K562 (cell line): ENCODE results near the gene CLEC12A. TPM values are rescaled to one million over a fixed set of nuclear protein-coding genes. Genes with fewer than 3 reads are reported as not detected.

Experiments
- ATAC-seq: fragments of 200-7000 bp; cut with Tn5 transposase; 3 replicates; pipeline ENCODE4 v1.9.1; 2020; ENCODE audit warnings: moderate library complexity
- BruUV-seq: library from RNA; stranded (reverse); fragments of 400-500 nt; replicated peaks from 2 replicates; lab custom pipeline; 2021; lab: Mats Ljungman, UMichigan
- CTCF ChIA-PET: fragments of 300-600 bp; formaldehyde crosslinking; extraction: SDS; loops from one replicate; lab custom pipeline; 2021; ENCODE audit warnings: low intra/inter-chr PET ratio; lab: Yijun Ruan, JAX
- POLR2A ChIA-PET: fragments of 300-600, 350-650 bp; sonication (Branson Sonifier 250); formaldehyde crosslinking; extraction: SDS; loops from one replicate; lab custom pipeline; 2021; ENCODE audit warnings: antibody characterized with exemption, inconsistent platforms; lab: Yijun Ruan, JAX
- DNase-seq, 4 experiments: peaks; one replicate each; pipeline versions ENCODE4 v3.0.0 to v3.0.0-alpha.2; 2011 to 2018; ENCODE audit warnings: low spot score in 3 of 4, mixed read lengths in 3 of 4; ENCODE audit errors: extremely low read depth in 1 of 4
- FAIRE-seq: peaks from 2 replicates; lab custom pipeline; 2011; peaks lifted over from hg19 to GRCh38; lab: Jason Lieb, UNC
- H2AFZ ChIP-seq: 2 replicates; pipeline ENCODE4 v1.6.0; 2011; ENCODE audit warnings: low read depth, low read length, control low read depth, inconsistent platforms
- H3K27ac ChIP-seq: fragments of 200-600 bp; 3 replicates; pipeline ENCODE4 v1.8.0; 2011; ENCODE audit warnings: low read depth, mild to moderate bottlenecking, control low read depth, inconsistent platforms, low read length, moderate library complexity, mixed read lengths; ENCODE audit errors: extremely low read depth
- H3K27me3 ChIP-seq, 2 experiments: fragments of 300-600 bp in 1 of 2; 2 replicates in 1 of 2; 3 replicates in 1 of 2; pipeline versions ENCODE4 v1.6.0 to v1.8.0; 2011; ENCODE audit warnings: inconsistent platforms in 2 of 2, low read length in 2 of 2, mild to moderate bottlenecking in 1 of 2, mixed read lengths in 1 of 2, moderate library complexity in 1 of 2; ENCODE audit not compliant: control insufficient read depth in 2 of 2, insufficient read depth in 2 of 2
- H3K36me3 ChIP-seq: fragments of 300-600 bp; 3 replicates; pipeline ENCODE4 v1.8.0; 2011; ENCODE audit warnings: mild to moderate bottlenecking, low read length, inconsistent platforms; ENCODE audit not compliant: control insufficient read depth, insufficient read depth
- H3K4me1 ChIP-seq, 2 experiments: fragments of 200-600 bp in 1 of 2; replicated peaks in 1 of 2; 2 replicates in 1 of 2; 3 replicates in 1 of 2; pipeline versions ENCODE4 v1.5.1 to v1.8.0; 2011; ENCODE audit warnings: inconsistent platforms in 2 of 2, low read length in 2 of 2, mild to moderate bottlenecking in 1 of 2, mixed read lengths in 1 of 2, moderate library complexity in 1 of 2; ENCODE audit not compliant: control insufficient read depth in 2 of 2, insufficient read depth in 2 of 2
- H3K4me2 ChIP-seq: 2 replicates; pipeline ENCODE4 v1.6.1; 2011; ENCODE audit warnings: low read length, control low read depth, inconsistent platforms, mixed read lengths; ENCODE audit not compliant: insufficient read depth
- H3K4me3 ChIP-seq: fragments of 200-600 bp; sonication (generic), shearing (Covaris generic); 2 replicates; pipeline ENCODE4 v1.5.1; 2016; ENCODE audit warnings: control low read depth, inconsistent platforms
- H3K79me2 ChIP-seq: fragments of 200-600 bp; 3 replicates; pipeline ENCODE4 v1.8.0; 2011; ENCODE audit warnings: low read length, inconsistent platforms; ENCODE audit not compliant: control insufficient read depth, insufficient read depth
- H3K9ac ChIP-seq, 2 experiments: 2 replicates each; pipeline versions ENCODE4 v1.6.0 to v1.6.1; 2011; ENCODE audit warnings: low read depth in 2 of 2, low read length in 2 of 2, control low read depth in 1 of 2, inconsistent platforms in 1 of 2, mild to moderate bottlenecking in 1 of 2, mixed read lengths in 1 of 2; ENCODE audit not compliant: insufficient read depth in 1 of 2
- H3K9me1 ChIP-seq: one replicate; pipeline ENCODE4 v1.6.0; 2011; ENCODE audit warnings: inconsistent platforms, mild to moderate bottlenecking, low read length, moderate library complexity; ENCODE audit not compliant: control insufficient read depth, insufficient read depth
- H3K9me3 ChIP-seq: replicated peaks from 2 replicates; pipeline ENCODE4 v1.5.1; 2011; ENCODE audit warnings: low read depth, low read length, inconsistent platforms; ENCODE audit not compliant: control insufficient read depth, insufficient read depth
- H4K20me1 ChIP-seq: replicated peaks from 2 replicates; pipeline ENCODE4 v1.6.1; 2011; ENCODE audit warnings: low read length, inconsistent platforms, mixed read lengths; ENCODE audit not compliant: control insufficient read depth, insufficient read depth
- DACH1 ChIP-seq: fragments of 450-650 bp; IDR thresholded peaks from 2 replicates; pipeline ENCODE4 v1.6.1; 2018; ENCODE audit not compliant: partially characterized antibody
- SMAD3 ChIP-seq: fragments of 450-650 bp; formaldehyde crosslinking; conservative IDR thresholded peaks from 2 replicates; pipeline ENCODE4 v1.4.0; 2020; ENCODE audit warnings: mild to moderate bottlenecking
- ZBTB11 ChIP-seq, 3 experiments: fragments of 200-800 bp in 1 of 3; fragments of 250-450 bp in 1 of 3; fragments of 450-650 bp in 1 of 3; sonication (Bioruptor Pico) in 1 of 3; sonication (Bioruptor generic) in 1 of 3; formaldehyde crosslinking in 1 of 3; IDR thresholded peaks; 2 replicates each; pipeline versions ENCODE4 v1.6.1 to v1.8.0; 2016 to 2022; ENCODE audit warnings: mild to moderate bottlenecking in 2 of 3, missing genetic modification characterization in 2 of 3, missing compliant biosample characterization in 1 of 3, moderate library complexity in 1 of 3
- ZNF316 ChIP-seq: fragments of 450-650 bp; IDR thresholded peaks from 2 replicates; pipeline ENCODE4 v1.6.1; 2016
- ZNF696 ChIP-seq: fragments of 250-450 bp; sonication (Bioruptor Pico); conservative IDR thresholded peaks from 2 replicates; pipeline ENCODE4 v1.4.0; 2020; ENCODE audit warnings: mild to moderate bottlenecking, moderate library complexity
- WGBS: fragments of 100-300 bp; shearing (Covaris generic); methylation state at CpG from one replicate; pipeline ENCODE4 v1.1.6; 2016; ENCODE audit warnings: low coverage, mixed read lengths; ENCODE audit not compliant: insufficient coverage; ENCODE audit errors: missing lambda C conversion rate; 5-methylcytosine and 5-hydroxymethylcytosine counted together
- in situ Hi-C: fragments of 300-500 bp; cut with MboI; formaldehyde crosslinking; loops from 4 replicates; pipeline ENCODE4 v1.15.0; 2018; ENCODE audit warnings: inconsistent platforms, mixed read lengths
- intact Hi-C: fragments of 100-400 bp; cut with micrococcal nuclease; formaldehyde crosslinking; loops from 2 replicates; pipeline ENCODE4 v1.14.2; 2022
- polyA plus RNA-seq, 8 experiments: library from polyadenylated mRNA; depleted of rRNA in 4 of 8; stranded (reverse) in 5 of 8; unstranded in 3 of 8; fragments of >200 nt; fragmentation: Nextera tagmentation in 2 of 8; fragmentation: Illumina TruSeq in 1 of 8; extraction: Ambion mirVana in 2 of 8; extraction: Trizol in 1 of 8; gene quantifications; 2 replicates each; pipeline versions ENCODE4 v1.2.1 to v1.2.3, GENCODE V29; 2011 to 2014; ENCODE audit warnings: inconsistent platforms in 1 of 8, missing spikeins in 1 of 8
- total RNA-seq, 7 experiments: library from RNA; depleted of rRNA in 6 of 7; stranded (reverse); fragments of >200 nt in 6 of 7; fragmentation: Illumina TruSeq in 2 of 7; extraction: Trizol in 2 of 7; gene quantifications; 2 replicates each; pipeline versions ENCODE4 v1.2.1 to v1.2.3, GENCODE V29; 2011 to 2021; ENCODE audit warnings: low replicate concordance in 1 of 7
- TF ChIP-seq, protein P1 (sequence below): IDR thresholded peaks from 2 replicates; pipeline ENCODE4 v1.6.1; 2014; ENCODE audit warnings: antibody characterized with exemption
- TF ChIP-seq, protein P2 (sequence below): fragments of 450-650 bp; IDR thresholded peaks from 2 replicates; pipeline ENCODE4 v1.6.1; 2016; ENCODE audit warnings: mild to moderate bottlenecking

Gene CLEC12A
- total and polyA plus RNA-seq, 9 of the 15 experiments (the other 6 are each of a cell fraction or from before 2014, with no cell fraction given): not detected

- ChIA-PET CTCF (no interaction called here), POLR2A (no interaction called here)
- TF ChIP-seq SMAD3 (no peak), ZBTB11 (CRISPR knock-in tag; IDR thresholded peaks at IDR 0.05) (no peak), ZNF696 (no peak), ZNF316 (no peak), DACH1 (no peak)
- TF ChIP-seq, protein P1, sequence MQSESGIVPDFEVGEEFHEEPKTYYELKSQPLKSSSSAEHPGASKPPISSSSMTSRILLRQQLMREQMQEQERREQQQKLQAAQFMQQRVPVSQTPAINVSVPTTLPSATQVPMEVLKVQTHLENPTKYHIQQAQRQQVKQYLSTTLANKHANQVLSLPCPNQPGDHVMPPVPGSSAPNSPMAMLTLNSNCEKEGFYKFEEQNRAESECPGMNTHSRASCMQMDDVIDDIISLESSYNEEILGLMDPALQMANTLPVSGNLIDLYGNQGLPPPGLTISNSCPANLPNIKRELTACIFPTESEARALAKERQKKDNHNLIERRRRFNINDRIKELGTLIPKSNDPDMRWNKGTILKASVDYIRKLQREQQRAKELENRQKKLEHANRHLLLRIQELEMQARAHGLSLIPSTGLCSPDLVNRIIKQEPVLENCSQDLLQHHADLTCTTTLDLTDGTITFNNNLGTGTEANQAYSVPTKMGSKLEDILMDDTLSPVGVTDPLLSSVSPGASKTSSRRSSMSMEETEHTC: no peak
- TF ChIP-seq, protein P2, sequence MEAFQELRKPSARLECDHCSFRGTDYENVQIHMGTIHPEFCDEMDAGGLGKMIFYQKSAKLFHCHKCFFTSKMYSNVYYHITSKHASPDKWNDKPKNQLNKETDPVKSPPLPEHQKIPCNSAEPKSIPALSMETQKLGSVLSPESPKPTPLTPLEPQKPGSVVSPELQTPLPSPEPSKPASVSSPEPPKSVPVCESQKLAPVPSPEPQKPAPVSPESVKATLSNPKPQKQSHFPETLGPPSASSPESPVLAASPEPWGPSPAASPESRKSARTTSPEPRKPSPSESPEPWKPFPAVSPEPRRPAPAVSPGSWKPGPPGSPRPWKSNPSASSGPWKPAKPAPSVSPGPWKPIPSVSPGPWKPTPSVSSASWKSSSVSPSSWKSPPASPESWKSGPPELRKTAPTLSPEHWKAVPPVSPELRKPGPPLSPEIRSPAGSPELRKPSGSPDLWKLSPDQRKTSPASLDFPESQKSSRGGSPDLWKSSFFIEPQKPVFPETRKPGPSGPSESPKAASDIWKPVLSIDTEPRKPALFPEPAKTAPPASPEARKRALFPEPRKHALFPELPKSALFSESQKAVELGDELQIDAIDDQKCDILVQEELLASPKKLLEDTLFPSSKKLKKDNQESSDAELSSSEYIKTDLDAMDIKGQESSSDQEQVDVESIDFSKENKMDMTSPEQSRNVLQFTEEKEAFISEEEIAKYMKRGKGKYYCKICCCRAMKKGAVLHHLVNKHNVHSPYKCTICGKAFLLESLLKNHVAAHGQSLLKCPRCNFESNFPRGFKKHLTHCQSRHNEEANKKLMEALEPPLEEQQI: no peak
- no peaks in the 10 kb centered on the region for H3K79me2 ChIP-seq
- BruUV-seq: no TSS peak
- 0% methylated on average over 19 of the region's 19 CpGs for WGBS
- peaks cover 3 to 11% of the 10 kb centered on the region in 2 experiments for H3K27me3 ChIP-seq
- H4K20me1 ChIP-seq: no peaks in the 10 kb centered on the region
- no peak for DNase-seq
- no peak for FAIRE-seq
- peaks cover 0 to 4% of the 10 kb centered on the region in 2 experiments; a peak in 2 of 5 replicates for H3K4me1 ChIP-seq
- ATAC-seq: no peak
- H3K9ac ChIP-seq: 0 out of 4 replicates have a peak overlapping the region, but pooled peaks of 1 of the 2 experiments have one; percentile 26
- no peaks in the 10 kb centered on the region for H3K9me3 ChIP-seq
- H3K9me1 ChIP-seq: no peaks in the 10 kb centered on the region
- H3K36me3 ChIP-seq: no peaks in the 10 kb centered on the region
- H3K4me2 ChIP-seq: 0 out of 2 replicates have a peak overlapping the region, but pooled peaks have one; percentile 3
- no peak overlapping the region for H3K4me3 ChIP-seq
- H2AFZ ChIP-seq: no peak overlapping the region
- H3K27ac ChIP-seq: no peak overlapping the region
- in situ Hi-C loops: no loop called here
- intact Hi-C loops: no loop called here
Measured at GRCh38 chr12:9943240-9943639, 28.0 kb upstream of the CLEC12A start.
